BE2C (cell line): Measurements from ENCODE around the gene FASTKD1.
"Not testable (repeated sequence)": the region's sequence is repeated elsewhere in the genome, so short reads cannot be mapped to it uniquely, and the experiment has no call there.

Experiments used
- DNase-seq: peaks from one replicate; pipeline ENCODE4 v3.0.0-alpha.2; 2020
- H3K27me3 ChIP-seq: fragments of 250-450 bp; sonication (Bioruptor Pico); 2 replicates; pipeline ENCODE4 v1.5.1; 2020; ENCODE audit warnings: mild to moderate bottlenecking
- H3K36me3 ChIP-seq: fragments of 250-450 bp; sonication (Bioruptor Pico); 2 replicates; pipeline ENCODE4 v1.5.1; 2020; ENCODE audit warnings: mild to moderate bottlenecking
- H3K4me1 ChIP-seq: fragments of 250-450 bp; sonication (Bioruptor Pico); 2 replicates; pipeline ENCODE4 v1.5.1; 2020
- H3K4me3 ChIP-seq: 2 replicates; pipeline ENCODE4 v1.5.1; 2011; ENCODE audit warnings: low read depth, low read length
- H3K9me3 ChIP-seq: fragments of 250-450 bp; sonication (Bioruptor Pico); 2 replicates; pipeline ENCODE4 v1.5.1; 2020
- CTCF ChIP-seq: IDR thresholded peaks from 2 replicates; pipeline ENCODE4 v1.5.1; 2012; ENCODE audit warnings: mild to moderate bottlenecking, low read depth, low read length

The FASTKD1 gene

GRCh38 chr2:169584005-169584877 is 10.6 kb upstream of the FASTKD1 start, which contains the start of gene PPIG:
TSS of gene PPIG (plus strand) at chr2:169584351. CDS start at chr2:169604042, 19,691 bp downstream.
- Histone ChIP-seq H3K36me3 (no peaks in the 10 kb centered on the region), H3K9me3 (no peaks in the 10 kb centered on the region), H3K4me3 (peak within 1 kb of the TSS; percentile 88), H3K4me1 (no peaks in the 10 kb centered on the region), H3K27me3 (no peaks in the 10 kb centered on the region)
- no peak for TF ChIP-seq CTCF
- DNase-seq: peak; percentile 77

GRCh38 chr2:169583518-169583917 is 9.9 kb upstream of the FASTKD1 start:
- Histone ChIP-seq H3K36me3 (no peaks in the 10 kb centered on the region), H3K27me3 (no peaks in the 10 kb centered on the region), H3K4me1 (no peaks in the 10 kb centered on the region), H3K4me3 (no peak overlapping the region), H3K9me3 (no peaks in the 10 kb centered on the region)
- no peak for TF ChIP-seq CTCF
- no peak for DNase-seq

GRCh38 chr2:169582552-169583266 is 9.0 kb upstream of the FASTKD1 start:
- not testable (repeated sequence) for H3K27me3 ChIP-seq, H3K36me3 ChIP-seq, H3K9me3 ChIP-seq, H3K4me1 ChIP-seq, DNase-seq, H3K4me3 ChIP-seq

GRCh38 chr2:169579044-169579443 is 5.4 kb upstream of the FASTKD1 start:
- TF ChIP-seq CTCF: no peak
- H3K9me3 ChIP-seq: no peaks in the 10 kb centered on the region

GRCh38 chr2:169575264-169575663 is 1.6 kb upstream of the FASTKD1 start:
- not testable (repeated sequence) for H3K27me3 ChIP-seq, H3K4me1 ChIP-seq, H3K4me3 ChIP-seq, H3K36me3 ChIP-seq, H3K9me3 ChIP-seq, DNase-seq

More at GRCh38 chr2:169579044-169579443, 5.4 kb upstream of the FASTKD1 start:
- Histone ChIP-seq H3K4me3 (no peak overlapping the region), H3K27me3 (no peaks in the 10 kb centered on the region), H3K36me3 (no peaks in the 10 kb centered on the region), H3K4me1 (no peaks in the 10 kb centered on the region)
- DNase-seq: no peak

- not testable (repeated sequence) for DNase-seq, H3K36me3 ChIP-seq, H3K4me1 ChIP-seq, H3K9me3 ChIP-seq, H3K4me3 ChIP-seq, H3K27me3 ChIP-seq
These were observed 874 bp upstream of the FASTKD1 start for GRCh38 chr2:169574539-169574938.

- TF ChIP-seq CTCF: no peak
- no peak for DNase-seq
- no peaks in the 10 kb centered on the region for H3K36me3 ChIP-seq
- H3K27me3 ChIP-seq: no peaks in the 10 kb centered on the region
- no peaks in the 10 kb centered on the region for H3K9me3 ChIP-seq
- H3K4me1 ChIP-seq: no peaks in the 10 kb centered on the region
- H3K4me3 ChIP-seq: peak overlapping the region; percentile 85
These were observed 272 bp upstream of the FASTKD1 start for GRCh38 chr2:169573974-169574299.
